GM12878 (cell line): ENCODE results near the gene EPAS1. TPM values are rescaled to one million over a fixed set of nuclear protein-coding genes. Genes with fewer than 3 reads are reported as not detected.

ENCODE experiments used
- ATAC-seq: fragments of 200-7000 bp; cut with Tn5 transposase; 3 replicates; pipeline ENCODE4 v1.9.1; 2020; ENCODE audit warnings: mild to moderate bottlenecking, moderate library complexity
- BruUV-seq: library from RNA; stranded (reverse); fragments of 400-500 nt; replicated peaks from 2 replicates; lab custom pipeline; 2021; lab: Mats Ljungman, UMichigan
- CTCF ChIA-PET: fragments of 300-600 bp; sonication (Branson Sonifier 250); formaldehyde crosslinking; extraction: SDS; loops from one replicate; lab custom pipeline; 2021; ENCODE audit warnings: inconsistent platforms; lab: Yijun Ruan, JAX
- POLR2A ChIA-PET: fragments of 350-600 bp; formaldehyde crosslinking; extraction: SDS; loops from one replicate; lab custom pipeline; 2021; ENCODE audit warnings: inconsistent platforms; lab: Charles Lee
- RAD21 ChIA-PET: fragments of 300-600 bp; sonication (Branson Sonifier 250); formaldehyde crosslinking; loops from one replicate; lab custom pipeline; 2023; ENCODE audit warnings: antibody characterized with exemption; ENCODE audit not compliant: unreplicated experiment; lab: Charles Lee
- SMC1A ChIA-PET: fragments of 300-600 bp; sonication (Branson Sonifier 250); formaldehyde crosslinking; loops from one replicate; lab custom pipeline; 2023; ENCODE audit not compliant: unreplicated experiment, uncharacterized antibody; lab: Charles Lee
- DNase-seq: peaks from one replicate; pipeline ENCODE4 v3.0.0-alpha.2; 2011; ENCODE audit warnings: low read depth, low spot score
- FAIRE-seq: peaks from 3 replicates; lab custom pipeline; 2011; peaks lifted over from hg19 to GRCh38; lab: Jason Lieb, UNC
- H2AFZ ChIP-seq: 2 replicates; pipeline ENCODE4 v1.6.0; 2011; ENCODE audit warnings: low read depth, low read length, control low read depth; ENCODE audit not compliant: control insufficient read depth
- H3K27ac ChIP-seq: 2 replicates; pipeline ENCODE4 v1.5.1; 2011; ENCODE audit warnings: control low read depth; ENCODE audit not compliant: control insufficient read depth, insufficient read depth
- H3K27me3 ChIP-seq, 2 experiments: replicated peaks in 1 of 2; 2 replicates each; pipeline versions ENCODE4 v1.6.0 to v1.6.1; 2011; ENCODE audit warnings: low read length in 1 of 2; ENCODE audit not compliant: control insufficient read depth in 2 of 2, insufficient read depth in 2 of 2
- H3K36me3 ChIP-seq, 2 experiments: 2 replicates each; pipeline ENCODE4 v1.5.1; 2011; ENCODE audit warnings: low read length in 1 of 2; ENCODE audit not compliant: control insufficient read depth in 2 of 2, insufficient read depth in 2 of 2
- H3K4me1 ChIP-seq: 2 replicates; pipeline ENCODE4 v1.6.1; 2011; ENCODE audit warnings: mild to moderate bottlenecking, low read length, moderate library complexity, mixed read lengths; ENCODE audit not compliant: control insufficient read depth, insufficient read depth
- H3K4me2 ChIP-seq: 2 replicates; pipeline ENCODE4 v1.6.0; 2011; ENCODE audit warnings: control low read depth; ENCODE audit not compliant: control insufficient read depth, insufficient read depth
- H3K4me3 ChIP-seq: fragments of 200-600 bp; sonication (generic); 2 replicates; pipeline ENCODE4 v1.5.1; 2016
- H3K79me2 ChIP-seq: 2 replicates; pipeline ENCODE4 v1.6.0; 2011; ENCODE audit warnings: low read length; ENCODE audit not compliant: control insufficient read depth, insufficient read depth
- H3K9ac ChIP-seq: 2 replicates; pipeline ENCODE4 v1.8.0; 2011; ENCODE audit warnings: low read length, control low read depth, mixed read lengths; ENCODE audit not compliant: control insufficient read depth, insufficient read depth
- H3K9me3 ChIP-seq: replicated peaks from 3 replicates; pipeline ENCODE4 v1.5.1; 2011; ENCODE audit warnings: mild to moderate bottlenecking, low read length; ENCODE audit not compliant: control insufficient read depth, insufficient read depth
- H4K20me1 ChIP-seq: 2 replicates; pipeline ENCODE4 v1.6.0; 2011; ENCODE audit not compliant: control insufficient read depth, insufficient read depth
- ASH2L ChIP-seq: fragments of 300-600, 200-600 bp; sonication (generic); IDR thresholded peaks from 2 replicates; pipeline ENCODE4 v1.6.1; 2017; ENCODE audit warnings: low read depth, mild to moderate bottlenecking, borderline replicate concordance
- ATF7 ChIP-seq: fragments of 450-650 bp; IDR thresholded peaks from 2 replicates; pipeline ENCODE4 v1.6.1; 2016; ENCODE audit warnings: low read depth, mild to moderate bottlenecking
- CHD2 ChIP-seq: IDR thresholded peaks from 2 replicates; pipeline ENCODE4 v1.6.1; 2011; ENCODE audit warnings: low read depth, low read length, improper control_type of control experiment, borderline replicate concordance
- FOS ChIP-seq: IDR thresholded peaks from 3 replicates; pipeline ENCODE4 v1.6.1; 2011; ENCODE audit warnings: borderline replicate concordance; ENCODE audit not compliant: insufficient read length; ENCODE audit errors: extremely low read depth
- FOXM1 ChIP-seq: IDR thresholded peaks from 2 replicates; pipeline ENCODE4 v1.6.1; 2012; ENCODE audit warnings: low read depth, mild to moderate bottlenecking, inconsistent platforms, low read length, moderate library complexity
- KAT2A ChIP-seq: conservative IDR thresholded peaks from 2 replicates; pipeline ENCODE4 v1.6.1; 2011; ENCODE audit warnings: low read depth, low read length; ENCODE audit not compliant: control insufficient read depth
- MXI1 ChIP-seq: fragments of 150-350 bp; IDR thresholded peaks from 2 replicates; pipeline ENCODE4 v1.6.1; 2011; ENCODE audit warnings: low read depth, mild to moderate bottlenecking, inconsistent platforms, low read length, improper control_type of control experiment
- PAX5 ChIP-seq: IDR thresholded peaks from 2 replicates; pipeline ENCODE4 v1.6.1; 2011; ENCODE audit warnings: low read depth, low read length, borderline replicate concordance
- SRF ChIP-seq, 2 experiments: IDR thresholded peaks; 2 replicates each; pipeline ENCODE4 v1.6.1; 2011; ENCODE audit warnings: low read depth in 2 of 2, low read length in 2 of 2, mild to moderate bottlenecking in 1 of 2, moderate library complexity in 1 of 2
- TCF12 ChIP-seq: IDR thresholded peaks from 2 replicates; pipeline ENCODE4 v1.6.1; 2011; ENCODE audit warnings: low read depth, mild to moderate bottlenecking, low read length
- ZBTB33 ChIP-seq: fragments of 450-650 bp; IDR thresholded peaks from 2 replicates; pipeline ENCODE4 v1.6.1; 2017; ENCODE audit warnings: mild to moderate bottlenecking
- ZNF24 ChIP-seq: fragments of 450-650 bp; IDR thresholded peaks from 2 replicates; pipeline ENCODE4 v1.6.1; 2017; ENCODE audit warnings: antibody characterized with exemption, mild to moderate bottlenecking
- WGBS: methylation state at CpG from one replicate; pipeline ENCODE4 v1.1.6; 2016; ENCODE audit warnings: low lambda C conversion rate; ENCODE audit not compliant: insufficient replicate concordance, insufficient coverage; ENCODE audit errors: missing lambda C conversion rate; 5-methylcytosine and 5-hydroxymethylcytosine counted together
- in situ Hi-C: fragments of 300-500 bp; cut with MboI; formaldehyde crosslinking; loops from 9 replicates; pipeline ENCODE4 v1.14.3; 2018; ENCODE audit warnings: mixed read lengths
- intact Hi-C: fragments of 100-400 bp; cut with micrococcal nuclease; formaldehyde crosslinking; loops from one replicate; pipeline ENCODE4 v1.14.2; 2022; ENCODE audit not compliant: unreplicated experiment
- polyA plus RNA-seq, 11 experiments: library from polyadenylated mRNA; depleted of rRNA in 4 of 11; unstranded in 6 of 11; stranded (reverse) in 5 of 11; fragments of >200 nt; fragmentation: Nextera tagmentation in 4 of 11; fragmentation: Illumina TruSeq in 1 of 11; extraction: Ambion mirVana in 4 of 11; extraction: Trizol in 1 of 11; gene quantifications; 1 replicate in 1 of 11; 2 replicates in 10 of 11; pipeline versions ENCODE4 v1.2.1 to v1.2.3, GENCODE V29; 2011 to 2016; ENCODE audit warnings: inconsistent platforms in 2 of 11, missing spikeins in 2 of 11, low read depth in 1 of 11
- total RNA-seq, 4 experiments: library from RNA; depleted of rRNA in 3 of 4; stranded (reverse); fragments of >200 nt in 3 of 4; fragmentation: Illumina TruSeq in 1 of 4; extraction: Trizol in 1 of 4; gene quantifications; 2 replicates each; pipeline versions ENCODE4 v1.2.1 to v1.2.3, GENCODE V29; 2013 to 2021

Gene EPAS1
- total and polyA plus RNA-seq, 10 of the 15 experiments (the other 5 are each of a cell fraction or from before 2014, with no cell fraction given): 0.11 to 22.0 (median 1.3) TPM; not detected in 1

GRCh38 chr2:46273919-46274318 is 23.3 kb upstream of the EPAS1 start:
- FAIRE-seq: no peak
- POLR2A ChIA-PET: interaction anchor here (1.1 to 1.6 kb wide), 3 partner anchors 14 to 44 kb away, joined by 3 to 4 read pairs (median 3); no protein-coding TSS in a partner anchor

GRCh38 chr2:46274586-46274985 is 22.6 kb upstream of the EPAS1 start:
- RAD21 ChIA-PET: interaction anchor here (0.9 kb wide), 1 partner anchor 42 kb away, joined by 3 read pairs; no protein-coding TSS in a partner anchor
- TF ChIP-seq MXI1 (no peak), TCF12 (no peak), SRF (IDR thresholded peaks at IDR 0.05; ENCODE audit: low read depth in 2 of 2, low read length in 2 of 2) (no peak), KAT2A (no peak), ZBTB33 (no peak), PAX5 (no peak), FOS (no peak), FOXM1 (no peak), ATF7 (no peak), ASH2L (no peak)

More at GRCh38 chr2:46273919-46274318, 23.3 kb upstream of the EPAS1 start:
- intact Hi-C loops: no loop called here
- in situ Hi-C loops: no loop called here
- H2AFZ ChIP-seq: no peak overlapping the region
- DNase-seq: no peak
- no peak for TF ChIP-seq CHD2
- TF ChIP-seq ZNF24: peak; percentile 64; the same call in 1 of the 2 replicates
- TF ChIP-seq, all 136 proteins: peak for 1
- no peak overlapping the region for H3K27ac ChIP-seq
- CTCF ChIA-PET: interaction anchor here (0.6 to 1.9 kb wide), 8 partner anchors 10 to 336 kb away, joined by 3 to 8 read pairs (median 4); no protein-coding TSS in a partner anchor
- no peaks in the 10 kb centered on the region for H3K79me2 ChIP-seq
- H3K4me2 ChIP-seq: no peak overlapping the region
- peak; percentile 36 for ATAC-seq
- H3K4me1 ChIP-seq: no peaks in the 10 kb centered on the region
- SMC1A ChIA-PET: interaction anchor here (0.8 to 2.2 kb wide), 10 partner anchors 10 to 88 kb away, joined by 3 to 7 read pairs (median 4); partner anchors contain the start of gene EPAS1
- no peaks in the 10 kb centered on the region for H4K20me1 ChIP-seq
- RAD21 ChIA-PET: interaction anchor here (0.7 to 1.4 kb wide), 6 partner anchors 15 to 47 kb away, joined by 3 to 7 read pairs (median 3); partner anchors contain the start of gene EPAS1
- H3K36me3 ChIP-seq: no peaks in the 10 kb centered on the region
- no peaks in the 10 kb centered on the region; a peak in 1 of 4 replicates for H3K27me3 ChIP-seq
- H3K9ac ChIP-seq: no peak overlapping the region
- 25% methylated on average over 5 of the region's 5 CpGs for WGBS
- H3K9me3 ChIP-seq: no peaks in the 10 kb centered on the region
- BruUV-seq: no TSS peak
- no peak overlapping the region for H3K4me3 ChIP-seq

More at GRCh38 chr2:46274586-46274985, 22.6 kb upstream of the EPAS1 start:
- BruUV-seq: no TSS peak
- in situ Hi-C loops (no loop called here), intact Hi-C loops (no loop called here)
- Histone ChIP-seq H3K27ac (no peak overlapping the region), H2AFZ (no peak overlapping the region), H3K4me3 (no peak overlapping the region), H3K4me2 (no peak overlapping the region), H3K9me3 (no peaks in the 10 kb centered on the region), H3K27me3 (no peaks in the 10 kb centered on the region; a peak in 1 of 4 replicates), H3K79me2 (no peaks in the 10 kb centered on the region), H3K36me3 (no peaks in the 10 kb centered on the region), H3K4me1 (no peaks in the 10 kb centered on the region), H3K9ac (no peak overlapping the region), H4K20me1 (no peaks in the 10 kb centered on the region)
- POLR2A ChIA-PET: interaction anchor here (1.1 to 1.6 kb wide), 3 partner anchors 14 to 44 kb away, joined by 3 to 4 read pairs (median 3); no protein-coding TSS in a partner anchor
- ATAC-seq (no peak), FAIRE-seq (no peak), DNase-seq (no peak)
- CTCF ChIA-PET: interaction anchor here (1.2 to 1.9 kb wide), 4 partner anchors 11 to 211 kb away, joined by 5 to 8 read pairs (median 6); no protein-coding TSS in a partner anchor
- SMC1A ChIA-PET: interaction anchor here (0.8 to 2.2 kb wide), 4 partner anchors 10 to 44 kb away, joined by 3 to 7 read pairs (median 6); partner anchors contain the start of gene EPAS1
- WGBS: 43% methylated on average over 4 of the region's 4 CpGs
